ENCODE measurements around the gene CTNNBL1. TPM values are rescaled to one million over a fixed set of nuclear protein-coding genes. Genes with fewer than 3 reads are reported as not detected.
"Not testable (repeated sequence)": the region's sequence is repeated elsewhere in the genome, so short reads cannot be mapped to it uniquely, and the experiment has no call there.

The CTNNBL1 gene
- total RNA-seq, 1 donor from 2014 or later: 80.0 TPM

DNA sequence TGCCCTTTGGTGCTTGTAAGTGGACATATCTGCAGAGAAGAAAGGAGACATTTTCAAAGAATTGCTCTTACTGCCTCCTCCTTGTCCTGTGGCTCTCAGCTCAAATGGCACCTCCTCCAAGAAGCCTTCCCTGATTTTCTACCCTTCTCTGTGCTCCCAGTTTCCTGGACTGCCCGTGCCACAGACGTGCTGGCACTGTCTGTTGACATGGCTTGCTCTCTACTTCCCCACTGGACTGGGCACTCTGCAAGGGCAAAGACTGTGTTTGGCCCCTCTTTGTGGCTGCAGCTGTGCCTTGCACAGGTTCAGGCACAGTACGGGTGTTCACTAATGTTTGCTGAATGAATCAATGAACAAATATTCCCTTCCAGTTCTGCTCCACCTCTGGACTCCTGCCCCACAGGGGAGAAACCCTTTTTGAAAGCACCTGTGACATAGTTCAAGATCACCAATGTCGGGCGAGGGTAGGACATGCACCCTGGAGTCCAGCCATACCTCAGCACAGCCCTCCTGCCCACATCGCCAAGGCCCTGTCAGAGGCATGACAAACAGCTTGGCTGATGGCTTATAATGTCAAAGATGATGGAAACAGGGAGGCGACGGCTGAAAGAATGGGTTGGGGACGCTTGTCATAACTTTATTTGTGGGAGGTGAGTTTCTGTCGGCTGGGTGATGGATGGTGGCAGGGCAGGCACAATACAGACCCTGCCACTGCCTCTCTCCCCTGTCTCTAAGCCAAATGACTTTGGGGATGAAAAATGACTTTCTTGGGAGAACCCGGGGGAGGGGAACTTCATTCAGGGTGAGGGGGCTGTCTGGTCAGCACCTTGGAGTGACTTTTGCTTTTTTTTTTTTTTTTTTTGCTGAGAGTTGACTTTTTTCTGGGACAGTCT, 15.6 kb upstream of the CTNNBL1 start:
- intact Hi-C loops (cut with micrococcal nuclease): no loop called here

- intact Hi-C loops (cut with micrococcal nuclease): not testable (repeated sequence)
These were observed 14.1 kb upstream of the CTNNBL1 start for GRCh38 chr20:37679751-37680150.

- intact Hi-C loops (cut with micrococcal nuclease): no loop called here
These were observed 13.4 kb upstream of the CTNNBL1 start for GRCh38 chr20:37680420-37680819.

DNA sequence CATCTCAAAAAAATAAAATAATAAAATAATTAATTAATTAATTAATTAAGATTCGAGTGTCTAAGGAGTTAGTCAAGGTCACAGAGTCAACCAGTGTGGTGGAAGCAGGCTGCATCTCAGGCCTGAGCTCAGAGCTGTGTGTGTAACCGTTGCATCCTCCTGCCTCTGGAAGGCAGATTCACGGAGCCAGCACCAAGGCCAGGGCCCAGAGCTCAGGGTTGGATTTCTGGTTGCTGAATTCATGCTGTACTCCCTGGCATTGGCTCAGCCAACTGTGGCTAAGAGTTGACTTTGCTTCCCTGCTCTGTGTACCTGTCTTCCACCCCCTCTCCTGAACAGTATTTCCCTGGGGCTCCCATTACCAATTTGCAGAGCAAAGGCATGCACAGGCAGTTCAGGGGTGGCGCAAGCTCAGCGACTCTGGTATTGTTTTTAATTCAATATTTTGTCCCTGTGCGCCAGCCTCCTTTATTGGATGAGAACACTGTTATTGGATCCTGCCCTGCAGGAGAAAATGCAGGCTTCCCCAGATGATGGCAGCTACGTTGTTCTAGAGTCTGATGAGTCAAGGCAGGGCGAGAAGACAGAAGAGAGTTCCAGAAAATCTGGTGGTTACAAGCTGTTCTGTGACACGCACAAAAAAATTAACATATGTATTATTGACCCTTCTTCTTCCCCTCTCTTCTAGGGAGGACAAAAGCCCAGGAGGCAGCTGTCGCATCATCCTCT, 12.3 kb upstream of the CTNNBL1 start:
- intact Hi-C loops (cut with micrococcal nuclease): no loop called here

DNA sequence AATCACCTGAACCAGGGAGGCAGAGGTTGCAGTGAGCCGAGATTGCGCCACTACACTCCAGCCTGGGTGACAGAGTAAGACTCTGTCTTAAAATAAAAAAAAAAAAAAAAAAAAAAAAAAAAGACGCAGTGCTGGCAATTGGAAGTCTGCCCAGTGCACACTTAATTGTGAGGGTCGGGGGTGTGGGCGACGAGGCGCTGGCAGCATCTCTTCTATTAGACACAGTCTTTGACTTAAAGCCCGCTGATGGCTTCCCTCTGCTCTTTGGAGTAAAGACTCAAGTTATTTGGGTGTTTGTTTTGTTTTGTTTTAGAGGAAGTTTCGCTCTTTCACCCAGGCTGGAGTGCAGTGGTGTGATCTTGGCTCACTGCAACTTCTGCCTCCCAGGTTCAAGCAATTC, 10.7 kb upstream of the CTNNBL1 start:
- intact Hi-C loops (cut with micrococcal nuclease): not testable (repeated sequence)

DNA sequence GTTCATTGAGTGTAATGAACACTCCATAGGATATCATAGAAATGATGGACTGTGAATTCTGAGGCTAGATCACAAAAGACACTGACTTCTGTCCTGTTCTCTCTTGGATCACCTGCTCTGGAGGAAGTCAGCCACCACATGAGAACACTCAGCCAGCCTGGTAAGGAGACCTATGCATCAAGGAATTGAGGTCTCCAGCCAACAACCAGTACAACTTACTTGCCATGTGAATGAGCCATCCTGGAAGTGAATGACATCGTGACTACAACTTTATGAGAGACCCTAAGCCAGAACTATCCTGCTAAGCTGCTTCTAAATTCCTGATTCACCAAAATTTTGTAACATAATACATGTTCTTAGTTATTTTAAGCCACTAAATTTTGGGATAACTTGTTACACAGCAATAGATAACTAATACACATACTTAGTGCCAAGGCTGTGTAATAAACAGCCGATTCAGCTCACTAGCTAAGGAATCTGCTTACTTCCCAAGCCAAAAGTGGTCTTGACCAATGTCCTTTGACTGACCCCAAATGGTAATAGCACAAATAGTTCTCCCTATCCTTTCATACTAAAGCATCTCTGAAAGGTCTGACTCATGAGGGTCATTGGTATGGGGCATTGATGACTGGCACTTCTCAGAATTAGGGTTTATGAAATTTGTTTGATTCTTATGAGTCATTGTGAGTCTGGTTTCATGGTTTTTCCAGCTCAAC, 6.9 kb upstream of the CTNNBL1 start:
- intact Hi-C loops (cut with micrococcal nuclease): no loop called here

- intact Hi-C loops (cut with micrococcal nuclease): no loop called here
These were observed 6.4 kb upstream of the CTNNBL1 start for GRCh38 chr20:37687478-37687805.

DNA sequence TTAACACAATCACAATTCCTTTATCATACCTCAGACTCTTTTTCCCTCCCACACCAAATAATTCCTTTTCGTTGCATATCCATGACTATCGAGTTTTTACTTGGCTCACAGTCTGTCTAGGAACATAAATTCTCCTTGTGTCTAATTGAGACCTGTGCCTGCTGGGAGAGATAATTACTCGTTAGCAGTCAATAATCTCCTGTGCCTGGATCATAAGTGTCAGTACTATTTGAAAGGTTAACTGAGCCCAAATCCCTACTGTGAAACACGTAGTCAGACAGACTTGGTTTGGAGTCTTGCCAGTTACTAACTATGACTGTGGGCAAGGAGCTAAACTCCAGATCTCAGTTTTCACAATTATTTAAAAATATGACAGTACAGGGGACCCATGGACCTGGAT, 5.7 kb upstream of the CTNNBL1 start:
- intact Hi-C loops (cut with micrococcal nuclease): no loop called here

DNA sequence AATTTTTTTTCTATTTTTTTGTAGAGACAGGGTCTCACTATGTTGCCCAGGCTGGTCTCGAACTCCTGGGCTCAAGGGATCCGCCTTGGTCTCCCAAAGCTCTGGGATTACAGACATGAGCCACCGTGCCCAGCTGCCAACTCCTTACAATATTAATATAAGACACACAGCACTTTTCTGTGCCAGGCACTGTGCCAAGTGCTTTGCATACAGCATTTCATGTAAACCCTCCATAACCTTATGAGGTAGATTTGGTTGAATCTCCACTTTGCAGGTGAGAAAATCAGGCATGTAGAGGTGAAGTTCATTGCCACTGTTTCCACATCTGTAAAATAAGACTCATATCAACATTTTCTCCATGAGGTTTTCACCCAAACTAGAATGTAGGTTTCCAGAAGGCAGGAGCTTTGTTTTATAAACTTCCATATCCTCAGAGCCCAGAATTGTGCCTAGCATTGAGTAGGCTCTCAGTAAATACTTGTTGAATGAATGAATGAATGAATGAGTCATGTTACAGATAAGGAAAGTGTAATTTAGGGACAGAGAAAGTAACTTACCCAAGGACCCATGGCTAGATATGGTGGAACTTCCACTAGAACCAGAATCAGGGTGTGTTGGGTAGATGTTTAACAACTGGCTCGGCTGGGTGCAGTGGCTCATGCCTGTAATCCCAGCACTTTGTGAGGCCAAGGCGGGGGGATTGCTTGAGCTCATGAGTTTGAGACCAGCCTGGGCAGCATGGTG, 3.0 kb upstream of the CTNNBL1 start:
- intact Hi-C loops (cut with micrococcal nuclease): loop anchor here (5.0 kb wide), 2 partner anchors 757 to 1057 kb away; partner anchors contain the start of gene ACTR5

DNA sequence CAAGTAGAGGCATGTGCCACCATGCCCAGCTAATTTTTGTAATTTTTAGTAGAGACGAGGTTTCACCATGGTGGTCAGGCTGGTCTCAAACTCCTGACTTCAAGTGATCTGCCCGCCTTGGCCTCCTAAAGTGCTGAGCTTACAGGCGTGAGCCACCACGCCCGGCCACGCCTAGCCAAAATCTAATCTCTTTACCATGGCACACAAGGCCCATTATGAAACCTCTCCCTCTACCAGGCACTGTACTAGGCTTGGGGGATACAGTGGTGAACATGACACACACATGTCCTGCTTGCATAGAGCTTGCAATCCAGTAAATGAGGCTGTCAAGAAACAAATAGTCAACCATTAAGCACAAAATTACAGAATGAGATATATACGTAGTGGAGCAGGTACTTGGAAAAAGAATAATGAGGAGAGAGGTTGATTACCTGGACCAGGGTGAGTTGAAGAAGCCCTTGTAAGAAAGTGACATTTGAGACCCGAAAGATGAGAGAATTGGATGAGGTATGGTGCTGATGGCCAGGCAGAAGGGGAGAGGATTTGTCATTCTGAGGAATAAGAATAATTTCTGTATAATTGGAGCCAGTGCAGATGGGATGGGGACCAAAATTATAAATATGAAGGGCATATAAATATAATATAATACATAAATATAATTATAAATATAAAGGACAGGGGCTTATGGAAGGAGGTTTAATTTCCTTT, 1.2 kb upstream of the CTNNBL1 start:
- intact Hi-C loops (cut with micrococcal nuclease): loop anchor here (1.0 to 5.0 kb wide), 6 partner anchors 164 to 1055 kb away; partner anchors contain the start of genes ACTR5, RPRD1B and TTI1

DNA sequence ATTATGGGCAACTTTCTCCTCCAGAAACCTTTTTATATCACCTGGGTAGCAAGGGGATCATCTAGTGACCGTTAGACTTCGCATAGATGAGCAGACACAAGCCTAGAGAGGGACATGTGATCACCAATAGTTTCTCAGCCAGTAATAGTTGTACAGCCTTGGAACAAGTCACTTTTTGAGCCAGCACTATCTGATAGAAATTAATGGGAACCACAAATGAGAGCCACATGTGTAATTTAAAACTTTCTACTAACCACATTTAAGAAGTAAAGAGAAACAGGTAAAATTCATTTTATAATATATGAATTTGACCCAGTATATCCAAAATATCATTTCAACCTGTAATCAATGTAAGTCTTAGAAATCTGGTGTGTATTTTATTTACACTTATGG, 592 bp upstream of the CTNNBL1 start:
- intact Hi-C loops (cut with micrococcal nuclease): loop anchor here (1.0 to 5.0 kb wide), 6 partner anchors 165 to 1054 kb away; partner anchors contain the start of genes ACTR5, RPRD1B and TTI1

GRCh38 chr20:37695684-37696342, 2.0 kb downstream of the CTNNBL1 start:
- intact Hi-C loops (cut with micrococcal nuclease): loop anchor here (2.0 kb wide), 1 partner anchor 739 kb away; the partner anchor contains the start of gene SNHG17

DNA sequence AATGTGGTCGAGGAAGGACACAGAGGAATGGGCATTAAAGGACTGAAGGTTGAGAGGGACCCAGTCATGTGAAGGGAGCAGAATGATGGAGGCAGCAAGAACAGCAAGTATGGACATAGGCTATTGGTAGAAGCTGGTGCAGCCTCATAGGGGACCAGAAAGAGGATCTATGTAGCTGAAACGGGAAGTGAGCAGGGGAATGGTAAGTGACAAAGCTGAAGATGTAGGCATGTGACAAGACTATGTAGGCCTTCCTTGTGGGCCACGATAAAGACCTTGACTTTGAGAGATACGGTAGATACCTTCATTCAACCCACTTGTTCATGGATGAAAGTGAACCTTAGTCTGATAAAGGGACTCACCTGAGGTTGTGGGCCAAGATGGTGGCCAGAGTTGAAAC, 3.5 kb downstream of the CTNNBL1 start:
- intact Hi-C loops (cut with micrococcal nuclease): no loop called here

GRCh38 chr20:37699202-37699601, 5.4 kb downstream of the CTNNBL1 start:
- intact Hi-C loops (cut with micrococcal nuclease): no loop called here

GRCh38 chr20:37700301-37700700, 6.5 kb downstream of the CTNNBL1 start:
- intact Hi-C loops (cut with micrococcal nuclease): no loop called here

DNA sequence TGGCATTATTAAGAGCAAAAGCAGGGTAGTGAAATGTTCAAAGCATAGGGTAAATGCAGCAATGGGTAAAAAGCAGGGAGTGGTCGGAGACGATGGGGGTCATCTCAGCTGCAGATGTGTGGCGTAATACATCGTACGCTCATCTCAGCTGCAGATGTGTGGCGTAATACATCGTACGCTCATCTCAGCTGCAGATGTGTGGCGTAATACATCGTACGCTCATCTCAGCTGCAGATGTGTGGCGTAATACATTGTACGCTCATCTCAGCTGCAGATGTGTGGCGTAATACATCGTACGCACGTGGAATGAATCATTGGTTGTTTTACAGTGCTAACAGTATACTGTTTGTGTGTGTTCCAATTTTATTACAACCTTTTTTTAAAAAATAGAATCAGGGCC, 7.8 kb downstream of the CTNNBL1 start:
- intact Hi-C loops (cut with micrococcal nuclease): not testable (repeated sequence)

GRCh38 chr20:37702403-37703034, 8.7 kb downstream of the CTNNBL1 start:
- intact Hi-C loops (cut with micrococcal nuclease): no loop called here

DNA sequence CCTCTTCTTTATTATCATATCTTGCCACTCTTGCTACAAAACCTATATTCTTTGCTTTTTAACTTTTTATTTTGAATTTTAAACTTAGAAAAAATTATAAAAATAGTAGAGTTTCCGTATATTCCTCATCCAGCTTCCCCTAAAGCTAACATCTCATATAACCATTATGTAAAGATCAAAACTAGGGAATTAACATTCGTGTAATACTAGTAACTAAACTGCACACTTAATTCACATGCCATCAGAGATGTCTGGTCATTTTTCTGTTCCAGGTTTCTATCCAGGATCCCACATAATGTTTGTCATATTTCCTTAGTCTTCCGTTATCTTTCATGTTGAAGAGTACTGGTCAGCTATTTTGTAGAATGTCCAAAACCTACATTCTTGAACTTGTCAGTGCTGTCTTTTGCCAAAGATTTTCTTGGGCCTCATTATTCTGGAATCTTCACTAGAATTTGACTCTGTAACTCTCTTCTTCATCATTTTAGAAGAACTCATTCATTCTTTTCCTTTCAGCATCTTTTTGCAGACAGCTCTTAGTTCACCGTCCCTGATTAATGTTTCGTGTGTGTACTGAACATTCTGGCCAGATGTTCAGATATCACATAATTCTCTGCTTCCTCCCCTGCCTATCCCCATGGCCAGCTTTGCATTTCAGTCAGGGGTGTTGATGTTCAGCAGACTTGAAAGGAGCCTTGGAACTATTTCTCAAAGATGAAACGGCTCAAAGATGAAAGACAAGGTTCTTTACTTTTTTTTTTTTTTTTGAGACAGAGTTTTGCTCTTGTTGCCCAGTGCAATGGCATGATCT, 9.4 kb downstream of the CTNNBL1 start:
- intact Hi-C loops (cut with micrococcal nuclease): no loop called here

Measured in T-helper 1 cell treated with Interleukin-12 subunit alpha and Interleukin-12 subunit beta and Interleukin-4 antibody, amounts not matched to agents 30 ng/mL and 1 ng/mL, for 36 hours (primary cell).